Calu3 (cell line): Measurements from ENCODE around the gene NAP1L5. TPM values are rescaled to one million over a fixed set of nuclear protein-coding genes. Genes with fewer than 3 reads are reported as not detected.

Experiments
- BruUV-seq: library from RNA; stranded (reverse); fragments of 400-500 nt; replicated peaks from 2 replicates; lab custom pipeline; 2021; lab: Mats Ljungman, UMichigan
- CTCF ChIA-PET: fragments of 300-600 bp; sonication (Branson Sonifier 250); formaldehyde crosslinking; loops from one replicate; lab custom pipeline; 2022; ENCODE audit warnings: antibody characterized with exemption; lab: Charles Lee
- DNase-seq: peaks from one replicate; pipeline ENCODE4 v3.0.0; 2022
- H3K27ac Mint-ChIP-seq: one replicate; pipeline ENCODE4 v1.8.0; 2022; ENCODE audit warnings: mixed read lengths; ENCODE audit not compliant: unreplicated experiment
- H3K27me3 Mint-ChIP-seq: one replicate; pipeline ENCODE4 v1.8.0; 2022; ENCODE audit warnings: mixed read lengths; ENCODE audit not compliant: unreplicated experiment
- H3K36me3 Mint-ChIP-seq: one replicate; pipeline ENCODE4 v1.8.0; 2022; ENCODE audit warnings: mild to moderate bottlenecking, moderate library complexity, mixed read lengths; ENCODE audit not compliant: insufficient read depth, unreplicated experiment
- H3K4me1 Mint-ChIP-seq: one replicate; pipeline ENCODE4 v1.8.0; 2022; ENCODE audit warnings: mild to moderate bottlenecking, low read depth, mixed read lengths; ENCODE audit not compliant: unreplicated experiment
- H3K4me3 Mint-ChIP-seq: one replicate; pipeline ENCODE4 v1.8.0; 2022; ENCODE audit warnings: mild to moderate bottlenecking, low read depth, moderate library complexity, mixed read lengths; ENCODE audit not compliant: unreplicated experiment
- H3K9me3 Mint-ChIP-seq: one replicate; pipeline ENCODE4 v1.8.0; 2022; ENCODE audit warnings: low read depth, mixed read lengths; ENCODE audit not compliant: unreplicated experiment
- CTCF ChIP-seq: fragments of 200-600 bp; IDR thresholded peaks from one replicate; pipeline ENCODE4 v1.8.0; 2022; ENCODE audit warnings: antibody characterized with exemption; ENCODE audit not compliant: unreplicated experiment
- intact Hi-C: fragments of 100-400 bp; cut with micrococcal nuclease; formaldehyde crosslinking; loops from one replicate; pipeline ENCODE4 v1.10.0; 2022; ENCODE audit not compliant: unreplicated experiment
- total RNA-seq: library from RNA; stranded (reverse); gene quantifications from 2 replicates; pipeline ENCODE4 v1.2.3, GENCODE V29; 2022

NAP1L5 gene
- total RNA-seq, 1 experiment from 2014 or later, result not detected

- H3K27me3 Mint-ChIP-seq, result no peaks in the 10 kb centered on the region
- BruUV-seq, result no TSS peak
- no peak overlapping the region for H3K4me3 Mint-ChIP-seq
- intact Hi-C loops, result no loop called here
- no peaks in the 10 kb centered on the region for H3K4me1 Mint-ChIP-seq
- DNase-seq, result no peak
- no peak overlapping the region for H3K27ac Mint-ChIP-seq
- no peaks in the 10 kb centered on the region for H3K9me3 Mint-ChIP-seq
- no peak for TF ChIP-seq CTCF
- CTCF ChIA-PET, result no interaction called here
- H3K36me3 Mint-ChIP-seq, result peaks cover 12% of the 10 kb centered on the region
Observed at GRCh38 chr4:88729146-88729760, 31.6 kb upstream of the NAP1L5 start.

DNA sequence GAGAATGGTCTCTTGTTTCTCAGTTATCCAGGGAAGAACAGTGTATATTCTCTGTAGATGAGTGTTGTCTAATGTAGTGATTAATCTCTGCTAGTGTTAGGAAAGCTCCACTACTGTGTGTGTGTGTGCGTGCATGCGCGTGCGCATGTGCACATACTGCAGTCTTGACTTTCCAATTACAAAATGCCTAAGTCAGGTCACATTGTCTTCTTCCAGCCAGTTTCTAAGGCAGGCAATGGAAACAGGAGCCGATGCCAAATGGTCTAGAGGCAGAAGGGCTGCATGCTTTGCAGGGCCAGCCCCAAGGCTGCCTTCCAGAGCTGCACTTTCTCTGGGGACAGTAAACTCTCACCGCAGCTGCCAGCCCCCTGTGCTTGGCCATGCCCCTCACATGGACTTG is 30.5 kb upstream of the NAP1L5 start:
- Mint-ChIP-seq H3K9me3 (no peaks in the 10 kb centered on the region), H3K4me1 (no peaks in the 10 kb centered on the region), H3K27me3 (no peaks in the 10 kb centered on the region), H3K36me3 (peaks cover 12% of the 10 kb centered on the region), H3K27ac (no peak overlapping the region), H3K4me3 (no peak overlapping the region)
- CTCF ChIA-PET, result no interaction called here
- no TSS peak for BruUV-seq
- no peak for TF ChIP-seq CTCF
- intact Hi-C loops, result no loop called here
- DNase-seq, result no peak

DNA sequence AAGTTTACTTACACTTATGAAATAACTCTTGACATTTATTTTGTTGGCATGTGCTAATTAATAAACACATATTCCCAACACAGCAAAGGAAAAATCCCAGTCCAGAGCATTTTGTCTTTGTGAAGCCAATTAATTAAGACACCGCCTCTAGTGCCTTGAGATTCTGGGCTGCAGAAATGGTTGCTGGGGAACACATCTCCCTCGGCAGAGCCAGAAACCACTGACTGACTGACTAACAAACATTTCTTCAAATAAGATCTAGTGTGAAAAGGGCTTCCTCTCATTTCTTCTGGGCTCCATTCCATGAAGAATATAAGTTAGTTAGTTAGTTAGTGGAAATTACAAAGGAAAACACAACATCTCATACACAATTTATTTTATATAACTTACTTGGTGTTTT is 28.4 kb upstream of the NAP1L5 start:
- no peak overlapping the region for H3K27ac Mint-ChIP-seq
- no peak for TF ChIP-seq CTCF
- CTCF ChIA-PET, result no interaction called here
- intact Hi-C loops, result no loop called here
- no peaks in the 10 kb centered on the region for H3K9me3 Mint-ChIP-seq
- no peaks in the 10 kb centered on the region for H3K27me3 Mint-ChIP-seq
- BruUV-seq, result no TSS peak
- H3K4me3 Mint-ChIP-seq, result no peak overlapping the region
- no peak for DNase-seq
- H3K36me3 Mint-ChIP-seq, result peaks cover 12% of the 10 kb centered on the region
- no peaks in the 10 kb centered on the region for H3K4me1 Mint-ChIP-seq

DNA sequence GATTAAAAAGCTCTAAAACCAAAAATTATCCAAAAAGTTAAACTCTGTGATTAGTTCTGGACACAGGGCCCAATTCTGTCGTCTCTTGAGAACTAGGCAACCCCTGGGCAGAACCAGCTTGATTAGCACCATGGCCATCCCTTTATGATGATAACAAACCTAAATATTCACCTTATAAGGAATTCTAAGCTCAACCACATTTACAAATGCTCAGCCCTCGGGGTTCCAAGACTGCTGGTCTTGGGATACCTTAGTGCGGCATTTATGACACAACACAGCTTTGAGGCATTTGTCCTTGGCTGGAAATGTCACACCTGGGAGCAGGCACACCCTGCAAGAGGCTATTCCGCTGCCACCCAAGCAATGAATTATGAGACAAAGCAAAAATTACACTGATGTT is 27.5 kb upstream of the NAP1L5 start:
- CTCF ChIA-PET, result no interaction called here
- intact Hi-C loops, result no loop called here
- Mint-ChIP-seq H3K27ac (no peak overlapping the region), H3K9me3 (no peaks in the 10 kb centered on the region), H3K4me3 (no peak overlapping the region), H3K4me1 (no peaks in the 10 kb centered on the region), H3K36me3 (peaks cover 12% of the 10 kb centered on the region), H3K27me3 (no peaks in the 10 kb centered on the region)
- TF ChIP-seq CTCF, result no peak
- no peak for DNase-seq
- BruUV-seq, result no TSS peak
